Measurements from ENCODE around the gene IRX4.

Gene IRX4

DNA sequence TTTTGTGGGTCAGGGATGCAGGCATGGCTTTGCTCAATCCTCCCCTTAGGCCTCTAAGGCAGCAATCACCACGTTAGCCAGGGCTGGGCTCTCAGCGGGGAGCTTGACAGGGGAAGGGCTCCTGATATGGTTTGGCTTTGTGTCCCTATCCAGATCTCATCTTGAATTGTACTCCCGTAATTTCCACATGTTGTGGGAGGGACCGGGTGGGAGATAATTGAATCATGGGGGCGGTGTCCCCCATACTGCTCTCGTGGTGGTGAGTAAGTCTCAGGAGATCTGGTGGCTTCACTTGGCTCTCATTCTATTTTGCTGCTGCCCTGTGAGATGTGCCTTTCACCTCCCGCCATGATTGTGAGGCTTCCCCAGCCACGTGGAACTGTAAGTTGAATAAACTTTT, 11.5 kb upstream of the IRX4 start:
- TF ChIP-seq, protein P1, sequence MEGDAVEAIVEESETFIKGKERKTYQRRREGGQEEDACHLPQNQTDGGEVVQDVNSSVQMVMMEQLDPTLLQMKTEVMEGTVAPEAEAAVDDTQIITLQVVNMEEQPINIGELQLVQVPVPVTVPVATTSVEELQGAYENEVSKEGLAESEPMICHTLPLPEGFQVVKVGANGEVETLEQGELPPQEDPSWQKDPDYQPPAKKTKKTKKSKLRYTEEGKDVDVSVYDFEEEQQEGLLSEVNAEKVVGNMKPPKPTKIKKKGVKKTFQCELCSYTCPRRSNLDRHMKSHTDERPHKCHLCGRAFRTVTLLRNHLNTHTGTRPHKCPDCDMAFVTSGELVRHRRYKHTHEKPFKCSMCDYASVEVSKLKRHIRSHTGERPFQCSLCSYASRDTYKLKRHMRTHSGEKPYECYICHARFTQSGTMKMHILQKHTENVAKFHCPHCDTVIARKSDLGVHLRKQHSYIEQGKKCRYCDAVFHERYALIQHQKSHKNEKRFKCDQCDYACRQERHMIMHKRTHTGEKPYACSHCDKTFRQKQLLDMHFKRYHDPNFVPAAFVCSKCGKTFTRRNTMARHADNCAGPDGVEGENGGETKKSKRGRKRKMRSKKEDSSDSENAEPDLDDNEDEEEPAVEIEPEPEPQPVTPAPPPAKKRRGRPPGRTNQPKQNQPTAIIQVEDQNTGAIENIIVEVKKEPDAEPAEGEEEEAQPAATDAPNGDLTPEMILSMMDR (IDR thresholded peaks at IDR 0.05; ENCODE audit: insufficient read depth, low read length, missing control alignments): no peak
- ChIA-PET CTCF (no interaction called here), POLR2A (no interaction called here)
- H3K4me3 ChIP-seq (ENCODE audit: low read depth, low read length): no peak overlapping the region
- DNase-seq (ENCODE audit: low read depth, low spot score): no peak

DNA sequence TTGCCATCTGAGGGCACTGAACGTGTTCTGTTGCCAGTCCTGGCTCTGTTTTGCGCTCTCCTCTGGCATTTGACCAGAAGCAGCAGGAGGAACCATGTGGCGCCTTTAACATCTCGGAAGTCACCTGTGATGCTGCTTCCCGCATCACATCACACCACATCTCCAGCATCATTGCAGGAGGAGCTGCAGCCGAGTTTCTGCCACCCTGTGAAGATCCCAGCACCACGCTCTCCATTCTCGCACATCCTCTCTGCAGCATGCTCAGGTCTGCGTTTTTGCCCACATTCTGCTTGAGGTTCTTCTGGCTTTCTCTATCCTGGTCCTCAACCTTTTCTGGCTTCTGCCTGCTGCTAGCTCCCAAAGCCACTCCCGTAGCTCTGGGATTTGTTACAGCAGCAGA, 11.0 kb upstream of the IRX4 start:
- H3K4me3 ChIP-seq (ENCODE audit: low read depth, low read length): no peak overlapping the region
- TF ChIP-seq, protein P1 (IDR thresholded peaks at IDR 0.05; ENCODE audit: insufficient read depth, low read length, missing control alignments): no peak
- ChIA-PET CTCF (no interaction called here), POLR2A (no interaction called here)
- no peak for DNase-seq (ENCODE audit: low read depth, low spot score)

DNA sequence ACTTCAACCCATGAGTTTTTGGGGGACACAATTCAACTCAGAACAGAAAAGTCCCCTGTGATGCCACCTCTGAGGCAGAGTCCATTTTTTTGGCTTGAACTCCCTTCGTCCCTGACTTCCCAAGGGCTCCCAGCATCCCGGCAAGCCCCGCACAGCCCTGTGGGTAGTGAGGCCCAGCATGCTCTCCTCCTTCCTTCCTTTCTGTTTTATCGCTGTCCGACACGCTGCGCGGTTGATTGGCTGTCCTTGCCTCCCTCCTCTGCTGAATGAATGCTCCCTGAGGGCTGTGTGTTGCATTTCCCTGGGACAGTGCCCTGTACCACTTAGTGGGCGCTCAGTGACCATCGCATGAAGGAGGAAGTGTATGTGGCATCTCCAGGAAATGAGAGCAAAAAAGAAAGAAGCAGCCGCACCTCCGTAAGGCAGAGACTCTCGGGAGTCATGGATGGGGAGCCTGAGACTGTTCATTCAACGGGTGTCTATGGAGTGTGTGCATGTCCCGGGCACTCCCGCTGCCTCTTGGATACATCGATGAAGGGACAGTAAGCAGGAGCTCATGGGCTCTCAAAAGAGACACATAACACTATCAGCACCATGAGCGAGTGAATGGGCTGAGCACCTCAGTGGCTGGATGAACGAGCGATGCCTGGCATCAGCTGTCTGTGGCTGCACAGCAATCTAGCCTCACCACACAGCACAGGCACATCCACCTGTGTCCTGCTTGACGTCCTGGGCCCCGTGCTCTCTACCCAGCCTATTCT, 10.1 kb upstream of the IRX4 start:
- TF ChIP-seq, protein P1 (IDR thresholded peaks at IDR 0.05; ENCODE audit: insufficient read depth, low read length, missing control alignments): no peak
- POLR2A ChIA-PET: no interaction called here

DNA sequence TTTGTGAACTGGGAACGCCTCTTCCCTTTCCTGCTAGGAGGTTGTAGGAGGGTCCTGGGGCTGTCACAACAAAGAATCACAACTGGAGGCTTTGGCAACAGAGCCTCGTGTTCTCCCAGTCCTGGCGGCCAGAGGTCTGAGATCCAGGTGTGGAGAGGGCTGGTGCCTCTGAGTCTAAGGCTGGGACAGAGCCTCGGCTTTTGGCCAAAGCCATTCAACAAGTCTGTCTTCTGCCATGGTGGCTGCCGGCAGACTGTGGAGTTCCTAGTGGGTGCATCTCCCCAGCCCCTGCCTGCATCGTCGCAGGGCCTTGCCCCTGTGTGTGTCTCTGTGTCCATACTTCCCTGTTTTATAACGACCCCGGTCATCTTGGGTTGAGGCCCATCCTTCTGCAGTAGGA, 9.5 kb upstream of the IRX4 start:
- DNase-seq (ENCODE audit: low read depth, low spot score): no peak
- H3K4me3 ChIP-seq (ENCODE audit: low read depth, low read length): no peak overlapping the region
- CTCF ChIA-PET: no interaction called here
- TF ChIP-seq, protein P1 (IDR thresholded peaks at IDR 0.05; ENCODE audit: insufficient read depth, low read length, missing control alignments): no peak
- POLR2A ChIA-PET: no interaction called here

More for the DNA sequence above, 10.1 kb upstream of the IRX4 start:
- H3K4me3 ChIP-seq (ENCODE audit: low read depth, low read length): no peak overlapping the region
- CTCF ChIA-PET: no interaction called here
- DNase-seq (ENCODE audit: low read depth, low spot score): no peak

DNA sequence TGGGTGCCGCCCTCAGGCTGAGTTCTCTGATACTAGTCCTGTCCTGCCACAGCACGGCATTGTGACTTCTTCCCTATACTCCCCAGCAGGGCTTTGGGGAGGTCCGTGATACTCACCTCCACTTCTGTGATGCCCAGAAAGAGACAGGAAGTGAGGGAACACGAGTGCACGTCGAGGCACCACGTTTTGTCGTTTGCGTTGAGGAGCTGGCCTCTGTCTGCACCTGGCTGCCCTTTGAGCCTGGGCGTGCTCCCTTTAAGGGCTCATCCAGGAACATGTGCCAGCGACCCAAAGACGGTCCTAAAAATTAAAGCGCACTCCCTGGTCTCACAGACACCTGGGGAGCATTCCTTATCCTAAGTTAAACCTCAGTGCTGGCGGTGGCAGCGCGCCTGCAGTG, 8.7 kb upstream of the IRX4 start:
- CTCF ChIA-PET: no interaction called here
- H3K4me3 ChIP-seq (ENCODE audit: low read depth, low read length): no peak overlapping the region
- TF ChIP-seq, protein P1 (IDR thresholded peaks at IDR 0.05; ENCODE audit: insufficient read depth, low read length, missing control alignments): no peak
- POLR2A ChIA-PET: no interaction called here
- DNase-seq (ENCODE audit: low read depth, low spot score): no peak

DNA sequence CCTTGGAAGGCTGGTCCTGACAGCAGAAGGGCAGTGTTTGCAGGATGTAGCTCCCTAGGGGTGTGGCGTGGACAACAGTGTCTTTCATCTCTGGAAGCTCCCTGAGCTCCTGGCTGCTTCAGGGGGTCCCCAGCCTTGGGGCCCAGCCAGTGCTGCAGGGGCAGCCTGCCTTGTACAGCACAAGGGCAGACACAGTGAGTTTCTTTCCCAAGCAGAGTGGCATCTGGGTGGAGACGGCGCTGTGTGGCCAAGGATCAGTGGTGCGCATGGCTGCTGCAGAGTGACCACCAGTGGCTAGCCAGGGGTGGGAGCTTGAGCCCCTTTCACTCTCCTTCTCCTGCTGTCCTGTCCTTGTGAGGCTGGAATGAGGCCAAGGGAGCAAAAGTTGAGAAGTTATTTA, 7.6 kb upstream of the IRX4 start:
- no peak for DNase-seq (ENCODE audit: low read depth, low spot score)
- CTCF ChIA-PET: no interaction called here
- H3K4me3 ChIP-seq (ENCODE audit: low read depth, low read length): no peak overlapping the region
- POLR2A ChIA-PET: no interaction called here
- TF ChIP-seq, protein P1 (IDR thresholded peaks at IDR 0.05; ENCODE audit: insufficient read depth, low read length, missing control alignments): no peak
